Central memory CD8-positive, alpha-beta T cell (primary cell): Measurements from ENCODE around the gene MKRN2.
"Not testable (repeated sequence)": the region's sequence is repeated elsewhere in the genome, so short reads cannot be mapped to it uniquely, and the experiment has no call there.

Experiments used
- ATAC-seq: fragments of 150-1000 bp; cut with Tn5 transposase; replicated peaks from 2 replicates; pipeline ENCODE4 v1.10.0; 2022; ENCODE audit warnings: mild to moderate bottlenecking, moderate FRiP score, moderate number of reproducible peaks; ENCODE audit not compliant: poor library complexity, severe bottlenecking; ENCODE audit errors: extremely low read depth
- DNase-seq, 2 donors: peaks; one replicate each; pipeline ENCODE4 v3.0.0; 2021; ENCODE audit warnings: low spot score in 2 of 2
- H3K27ac Mint-ChIP-seq: one replicate; pipeline ENCODE4 v1.8.0; 2022; ENCODE audit warnings: low read depth, mild to moderate bottlenecking, moderate library complexity, mixed read lengths
- H3K27me3 Mint-ChIP-seq: one replicate; pipeline ENCODE4 v1.8.0; 2022; ENCODE audit warnings: mixed read lengths
- H3K36me3 Mint-ChIP-seq: one replicate; pipeline ENCODE4 v1.8.0; 2022; ENCODE audit warnings: mild to moderate bottlenecking, moderate library complexity, mixed read lengths; ENCODE audit not compliant: insufficient read depth
- H3K4me1 Mint-ChIP-seq: one replicate; pipeline ENCODE4 v1.8.0; 2022; ENCODE audit warnings: mixed read lengths
- H3K4me3 Mint-ChIP-seq: one replicate; pipeline ENCODE4 v1.8.0; 2022; ENCODE audit warnings: mild to moderate bottlenecking, moderate library complexity, mixed read lengths
- H3K9me3 Mint-ChIP-seq: one replicate; pipeline ENCODE4 v1.8.0; 2022; ENCODE audit warnings: mixed read lengths

MKRN2 gene

GRCh38 chr3:12601072-12601471, 44.2 kb downstream of the MKRN2 start:
- Mint-ChIP-seq H3K27me3 (no peaks in the 10 kb centered on the region), H3K36me3 (peaks cover 65% of the 10 kb centered on the region), H3K4me3 (no peak overlapping the region), H3K27ac (no peak overlapping the region), H3K4me1 (no peaks in the 10 kb centered on the region), H3K9me3 (no peaks in the 10 kb centered on the region)
- DNase-seq (no peak), ATAC-seq (no peak)

GRCh38 chr3:12603969-12604368, 47.1 kb downstream of the MKRN2 start:
- no peak for DNase-seq
- Mint-ChIP-seq H3K4me3 (no peak overlapping the region), H3K27ac (no peak overlapping the region), H3K27me3 (no peaks in the 10 kb centered on the region), H3K36me3 (peaks cover 63% of the 10 kb centered on the region), H3K9me3 (no peaks in the 10 kb centered on the region), H3K4me1 (peaks cover 6% of the 10 kb centered on the region)
- ATAC-seq: no peak

GRCh38 chr3:12608376-12608775, 51.5 kb downstream of the MKRN2 start:
- H3K4me3 Mint-ChIP-seq: no peak overlapping the region
- H3K27me3 Mint-ChIP-seq: no peaks in the 10 kb centered on the region
- no peaks in the 10 kb centered on the region for H3K9me3 Mint-ChIP-seq
- H3K27ac Mint-ChIP-seq: no peak overlapping the region
- peaks cover 48% of the 10 kb centered on the region for H3K36me3 Mint-ChIP-seq
- DNase-seq (no peak), ATAC-seq (no peak)
- H3K4me1 Mint-ChIP-seq: peaks cover 19% of the 10 kb centered on the region

GRCh38 chr3:12611117-12611516, 54.2 kb downstream of the MKRN2 start:
- Mint-ChIP-seq H3K27me3 (no peaks in the 10 kb centered on the region), H3K4me3 (no peak overlapping the region), H3K36me3 (peaks cover 36% of the 10 kb centered on the region), H3K4me1 (peaks cover 28% of the 10 kb centered on the region), H3K9me3 (no peaks in the 10 kb centered on the region), H3K27ac (no peak overlapping the region)
- DNase-seq: no peak
- no peak for ATAC-seq

GRCh38 chr3:12612514-12613226, 55.8 kb downstream of the MKRN2 start:
- H3K4me3 Mint-ChIP-seq: no peak overlapping the region
- H3K36me3 Mint-ChIP-seq: peaks cover 38% of the 10 kb centered on the region
- H3K4me1 Mint-ChIP-seq: peaks cover 27% of the 10 kb centered on the region

GRCh38 chr3:12613250-12613649, 56.4 kb downstream of the MKRN2 start:
- peaks cover 27% of the 10 kb centered on the region for H3K4me1 Mint-ChIP-seq
- H3K27ac Mint-ChIP-seq: peak overlapping the region; percentile 61
- peaks cover 37% of the 10 kb centered on the region for H3K36me3 Mint-ChIP-seq
- no peak for DNase-seq
- no peaks in the 10 kb centered on the region for H3K9me3 Mint-ChIP-seq
- no peaks in the 10 kb centered on the region for H3K27me3 Mint-ChIP-seq
- peak; percentile 34 for ATAC-seq
- no peak overlapping the region for H3K4me3 Mint-ChIP-seq

More at GRCh38 chr3:12612514-12613226, 55.8 kb downstream of the MKRN2 start:
- ATAC-seq (peak; percentile 64), DNase-seq (no peak)
- no peaks in the 10 kb centered on the region for H3K9me3 Mint-ChIP-seq
- H3K27ac Mint-ChIP-seq: peak overlapping the region; percentile 61
- no peaks in the 10 kb centered on the region for H3K27me3 Mint-ChIP-seq

GRCh38 chr3:12615266-12615665, 58.4 kb downstream of the MKRN2 start:
- DNase-seq: no peak
- Mint-ChIP-seq H3K9me3 (no peaks in the 10 kb centered on the region), H3K4me1 (peaks cover 27% of the 10 kb centered on the region), H3K27ac (peak overlapping the region; percentile 16), H3K36me3 (peaks cover 32% of the 10 kb centered on the region), H3K27me3 (no peaks in the 10 kb centered on the region), H3K4me3 (no peak overlapping the region)
- no peak for ATAC-seq

- ATAC-seq (no peak), DNase-seq (no peak)
- no peak overlapping the region for H3K4me3 Mint-ChIP-seq
- no peaks in the 10 kb centered on the region for H3K27me3 Mint-ChIP-seq
- H3K4me1 Mint-ChIP-seq: peaks cover 33% of the 10 kb centered on the region
- no peaks in the 10 kb centered on the region for H3K9me3 Mint-ChIP-seq
- H3K36me3 Mint-ChIP-seq: peaks cover 24% of the 10 kb centered on the region
- no peak overlapping the region for H3K27ac Mint-ChIP-seq
Measured at GRCh38 chr3:12618426-12618825, 61.5 kb downstream of the MKRN2 start.

GRCh38 chr3:12620305-12620704, 63.4 kb downstream of the MKRN2 start:
- no peak for ATAC-seq
- no peak overlapping the region for H3K4me3 Mint-ChIP-seq

GRCh38 chr3:12620729-12621128, 63.8 kb downstream of the MKRN2 start:
- peaks cover 21% of the 10 kb centered on the region for H3K36me3 Mint-ChIP-seq
- DNase-seq: no peak
- no peak for ATAC-seq
- peak overlapping the region; percentile 79 for H3K27ac Mint-ChIP-seq
- peaks cover 42% of the 10 kb centered on the region for H3K4me1 Mint-ChIP-seq
- no peak overlapping the region for H3K4me3 Mint-ChIP-seq
- no peaks in the 10 kb centered on the region for H3K27me3 Mint-ChIP-seq
- H3K9me3 Mint-ChIP-seq: no peaks in the 10 kb centered on the region

More at GRCh38 chr3:12620305-12620704, 63.4 kb downstream of the MKRN2 start:
- Mint-ChIP-seq H3K36me3 (peaks cover 23% of the 10 kb centered on the region), H3K27me3 (no peaks in the 10 kb centered on the region), H3K9me3 (no peaks in the 10 kb centered on the region), H3K27ac (no peak overlapping the region), H3K4me1 (peaks cover 38% of the 10 kb centered on the region)
- DNase-seq: no peak

GRCh38 chr3:12622335-12622734, 65.4 kb downstream of the MKRN2 start:
- ATAC-seq (no peak), DNase-seq (no peak)
- Mint-ChIP-seq H3K27ac (peak overlapping the region; percentile 79), H3K9me3 (no peaks in the 10 kb centered on the region), H3K36me3 (peaks cover 9% of the 10 kb centered on the region), H3K4me1 (peaks cover 40% of the 10 kb centered on the region), H3K27me3 (no peaks in the 10 kb centered on the region), H3K4me3 (no peak overlapping the region)

GRCh38 chr3:12624056-12624455, 67.2 kb downstream of the MKRN2 start:
- no peaks in the 10 kb centered on the region for H3K9me3 Mint-ChIP-seq
- no peak for DNase-seq
- H3K4me3 Mint-ChIP-seq: no peak overlapping the region
- H3K4me1 Mint-ChIP-seq: peaks cover 46% of the 10 kb centered on the region
- no peaks in the 10 kb centered on the region for H3K27me3 Mint-ChIP-seq
- no peak for ATAC-seq
- H3K36me3 Mint-ChIP-seq: no peaks in the 10 kb centered on the region
- no peak overlapping the region for H3K27ac Mint-ChIP-seq

- H3K36me3 Mint-ChIP-seq, H3K27me3 Mint-ChIP-seq, H3K4me3 Mint-ChIP-seq, H3K9me3 Mint-ChIP-seq, ATAC-seq, DNase-seq, H3K27ac Mint-ChIP-seq: not testable (repeated sequence)
- peaks cover 53% of the 10 kb centered on the region for H3K4me1 Mint-ChIP-seq
Measured at GRCh38 chr3:12624964-12625363, 68.1 kb downstream of the MKRN2 start.
